HG03060 (cell line): ENCODE results near the gene CNPY2.
"Not testable (repeated sequence)": the region's sequence is repeated elsewhere in the genome, so short reads cannot be mapped to it uniquely, and the experiment has no call there.

Source experiments
- ATAC-seq: cut with Tn5 transposase; IDR thresholded peaks from one replicate; pipeline ENCODE4 v1.9.1; 2021; ENCODE audit warnings: low read depth, moderate number of reproducible peaks; ENCODE audit not compliant: unreplicated experiment

The CNPY2 gene

DNA sequence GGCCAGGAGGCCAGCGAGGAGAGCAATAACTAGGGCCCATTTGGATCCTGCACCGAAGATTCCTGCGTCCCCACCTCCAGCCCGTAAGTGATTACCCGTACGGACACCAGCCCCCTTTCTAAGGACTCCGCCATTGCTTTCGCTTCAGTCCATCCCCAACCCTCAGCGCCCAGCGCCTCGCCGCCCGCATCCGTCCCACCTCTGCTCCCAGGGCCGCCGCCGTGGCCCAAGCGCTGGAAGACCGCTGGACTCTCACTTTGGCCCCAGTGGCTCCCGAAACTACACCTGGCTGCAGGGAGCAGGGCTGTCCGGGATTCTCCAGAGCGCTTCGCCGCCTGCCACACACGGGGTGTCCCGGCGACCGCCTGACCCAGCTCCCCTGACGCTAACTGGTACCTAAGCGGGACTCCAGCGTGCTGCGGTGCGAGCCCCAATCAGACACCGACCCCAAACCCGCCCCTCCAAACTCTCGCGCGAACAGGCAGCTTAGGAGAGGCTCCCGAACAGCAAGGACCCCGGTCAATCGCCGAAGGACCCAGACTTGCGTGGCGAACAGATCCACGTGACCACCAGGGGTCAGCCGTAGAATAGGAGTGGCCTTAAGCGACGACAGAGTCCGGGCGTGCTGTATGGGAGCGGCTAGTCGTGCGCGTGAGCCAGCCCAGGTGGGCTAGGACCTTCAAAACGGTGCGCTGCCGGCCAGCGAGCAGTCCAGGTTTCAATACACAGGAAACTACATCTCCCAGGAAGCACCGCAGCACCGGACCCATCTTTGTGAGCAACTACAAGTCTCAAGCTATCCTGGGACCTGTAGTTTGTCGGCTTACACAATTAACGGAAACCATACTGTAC lies at the start of gene CNPY2:
CNPY2 (minus strand) TSS at position 367 of the 852 bp plus-strand sequence. CDS start 771 bp downstream, outside the sequence.
- ATAC-seq, result peak; percentile 82

DNA sequence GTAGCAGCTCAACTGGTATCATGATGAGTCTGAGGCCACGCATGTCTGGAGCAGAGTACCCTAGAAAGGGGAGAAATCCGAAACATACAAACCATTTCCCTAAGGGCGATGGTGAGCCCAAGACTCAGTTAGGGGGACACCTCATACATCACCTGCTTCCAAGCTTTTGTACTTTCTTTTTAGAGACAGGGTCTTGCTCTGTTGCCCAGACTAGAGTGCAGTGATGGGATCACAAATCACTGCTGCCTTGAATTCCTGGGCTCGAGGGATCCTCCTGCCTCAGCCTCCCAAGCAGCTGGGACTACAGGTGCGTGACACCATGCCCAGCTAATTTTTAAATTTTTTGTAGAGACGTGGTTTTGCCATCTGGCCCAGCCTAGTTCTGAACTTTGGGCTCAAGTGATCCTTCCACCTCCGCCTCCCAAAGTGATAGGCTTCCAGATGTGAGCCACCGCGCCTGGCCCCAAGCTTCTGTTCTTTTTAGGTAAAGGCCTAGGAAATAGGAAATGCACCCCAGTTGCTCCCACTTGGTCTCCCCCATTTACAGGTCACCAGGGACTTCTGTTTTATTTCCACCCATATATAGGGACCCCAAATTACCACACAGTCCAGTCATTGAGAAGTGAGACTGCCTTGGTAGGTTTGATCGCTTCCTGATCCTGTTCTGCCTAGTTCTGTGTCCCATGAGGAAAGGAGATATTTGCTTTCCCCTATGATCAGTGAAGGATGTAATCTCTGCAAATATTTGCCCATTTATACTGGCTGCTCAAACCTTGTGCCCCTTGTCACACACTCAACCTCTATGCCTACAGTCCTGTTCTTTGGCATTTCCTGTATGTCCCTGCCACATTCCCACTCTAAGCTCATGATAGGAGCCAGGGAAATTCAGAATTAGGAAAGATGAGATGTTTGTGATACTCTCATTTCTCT lies 46.6 kb upstream of the CNPY2 start, which contains the start of gene APOF:
APOF (minus strand) TSS at position 728 of the 930 bp plus-strand sequence; CDS start at position 616, 112 bp downstream.
- ATAC-seq, result no peak

DNA sequence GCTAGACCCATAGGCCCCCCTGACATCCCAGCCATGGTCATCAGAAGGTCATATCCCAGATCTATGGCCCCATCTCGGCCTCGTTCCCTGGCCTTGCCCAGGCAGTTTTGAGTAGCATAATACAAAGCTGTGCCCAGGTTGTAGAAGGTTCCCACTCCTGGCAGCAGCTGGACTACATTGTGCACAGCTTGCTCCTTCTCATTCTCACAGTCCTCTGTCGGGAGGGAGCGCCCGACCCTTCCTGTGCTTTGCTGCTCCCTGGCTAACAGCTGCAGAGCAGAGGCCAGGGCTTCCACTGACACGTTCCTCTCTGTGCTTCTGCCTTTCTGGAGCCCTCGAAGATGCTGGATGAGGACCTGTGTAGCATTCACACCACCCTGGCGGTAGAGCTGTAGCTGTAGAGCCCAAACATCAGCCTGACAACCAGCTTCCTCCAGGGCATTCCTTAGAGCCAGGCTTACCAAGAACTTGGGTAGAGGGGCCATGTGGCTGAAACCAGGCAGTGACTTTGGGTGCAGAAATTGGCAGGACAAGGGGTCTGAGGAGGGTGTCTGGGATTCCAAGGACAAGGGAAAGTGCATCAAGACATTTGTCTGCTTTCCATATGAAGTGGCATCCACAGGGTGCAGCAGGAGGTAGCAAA lies 45.8 kb upstream of the CNPY2 start:
- no peak for ATAC-seq

DNA sequence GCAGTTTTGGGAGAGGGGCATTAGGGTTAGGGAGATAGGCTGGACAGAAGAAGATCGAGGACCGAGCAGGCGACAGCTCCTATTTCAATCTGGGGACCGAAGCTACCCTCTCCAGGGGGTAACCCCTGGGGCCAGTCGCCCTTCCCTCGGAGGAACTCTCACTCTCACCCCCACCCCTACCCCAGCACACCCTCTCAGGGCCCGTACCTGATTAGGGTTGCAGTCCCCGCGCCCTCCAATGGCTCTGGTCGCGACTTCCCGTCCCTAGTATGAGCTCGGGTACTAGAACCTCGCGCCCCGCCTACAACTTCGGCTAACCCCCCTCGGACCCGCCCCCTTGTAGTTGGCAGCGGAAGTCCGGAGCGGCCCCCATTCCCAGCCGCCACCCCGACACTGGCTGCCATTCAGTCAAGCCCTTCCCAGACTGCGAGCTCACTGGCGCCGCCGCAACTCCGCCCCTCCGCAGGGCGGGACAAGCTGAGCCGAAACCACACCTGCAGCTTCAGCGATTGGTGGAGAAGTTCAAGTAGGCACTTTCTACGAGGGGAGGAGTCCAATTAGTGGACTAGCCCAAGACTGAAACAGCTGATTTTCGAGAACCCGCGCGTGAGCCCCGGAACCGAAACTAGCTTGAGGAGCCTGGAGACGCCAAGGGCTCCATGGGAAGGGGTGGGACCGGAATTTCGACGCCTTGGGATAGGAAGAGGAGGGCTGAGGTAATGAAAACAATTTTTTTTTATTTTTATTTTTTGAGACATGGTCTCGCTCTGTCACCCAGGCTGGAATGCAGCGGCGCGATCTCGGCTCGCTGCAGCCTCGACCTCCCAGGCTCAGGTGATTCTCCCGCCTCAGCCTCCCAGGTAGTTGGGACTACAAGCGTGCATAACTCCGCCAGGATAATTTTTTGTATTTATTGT lies 44.3 kb upstream of the CNPY2 start, which contains the start of gene STAT2:
STAT2 (minus strand) TSS at position 257 of the 917 bp plus-strand sequence. CDS start 3,536 bp downstream, outside the sequence.
- peak; percentile 95 for ATAC-seq

DNA sequence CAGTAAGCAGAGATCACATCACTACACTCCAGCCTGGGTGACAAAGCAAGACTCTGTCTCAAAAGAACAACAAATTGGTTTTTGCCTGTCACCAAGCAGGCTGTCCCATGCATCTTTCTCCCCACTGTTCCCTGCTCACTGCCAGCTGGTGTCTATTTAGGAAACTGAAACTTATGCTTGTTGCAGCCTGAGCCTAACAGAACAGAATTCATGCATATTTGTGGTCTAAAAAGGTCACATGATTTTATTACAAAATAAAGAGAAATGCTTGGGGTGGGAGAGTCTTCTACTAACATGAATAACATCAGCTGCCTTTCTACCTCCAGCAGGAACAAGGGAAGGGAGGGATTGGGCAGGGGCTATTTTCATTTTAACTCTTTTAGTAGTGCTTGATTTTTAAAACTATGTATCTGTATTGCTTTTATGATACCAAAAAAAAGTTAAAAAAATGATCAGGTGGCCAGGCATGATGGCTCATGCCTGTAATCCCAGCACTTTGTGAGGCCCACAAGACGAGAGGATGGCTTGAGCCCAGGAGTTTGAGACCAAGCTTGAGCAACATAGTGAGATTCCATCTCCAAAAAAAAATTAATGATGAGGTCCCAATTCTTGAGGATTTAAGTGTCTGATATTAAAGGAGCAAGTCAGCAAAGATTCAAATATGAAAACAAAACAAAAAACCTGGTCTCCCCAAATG lies 43.2 kb upstream of the CNPY2 start:
- no peak for ATAC-seq

DNA sequence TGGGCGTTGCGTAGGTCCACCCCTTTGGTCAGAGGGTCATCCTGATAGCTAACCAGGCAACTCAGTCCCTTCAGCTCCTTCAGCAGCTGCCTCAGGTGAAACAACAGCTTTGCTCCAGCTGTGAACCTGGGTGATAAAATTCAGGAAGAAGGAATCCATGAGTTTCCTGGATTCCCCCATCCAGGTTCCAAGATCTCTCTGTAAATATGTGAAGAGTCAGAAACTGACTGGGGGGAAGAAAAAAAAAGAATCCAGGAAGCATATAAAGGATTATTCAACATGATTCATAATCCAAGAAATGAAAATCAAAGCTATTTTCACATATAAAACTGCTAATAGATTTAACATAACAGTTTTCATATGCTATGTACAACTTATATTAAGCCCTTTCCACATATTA lies 35.5 kb upstream of the CNPY2 start:
- no peak for ATAC-seq

DNA sequence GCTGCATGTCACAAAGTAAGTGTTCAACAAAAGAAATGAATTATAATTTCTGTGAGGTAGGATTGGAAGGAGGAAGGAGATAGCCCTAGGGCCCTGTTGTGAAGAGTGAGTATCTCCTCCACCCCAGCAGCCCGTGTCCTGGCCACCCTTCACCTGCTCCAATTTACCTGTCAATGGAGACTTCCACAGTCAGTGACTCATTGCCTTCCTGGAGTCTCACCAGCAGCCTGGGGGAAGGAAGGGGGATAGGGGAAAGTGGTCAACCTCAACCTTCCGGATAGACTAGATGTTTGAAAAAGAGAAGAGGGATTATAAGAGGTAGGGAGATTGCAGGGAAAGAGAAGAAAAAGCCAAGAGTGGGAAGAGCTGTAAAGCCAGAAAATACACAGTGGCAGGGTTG lies 34.9 kb upstream of the CNPY2 start:
- ATAC-seq, result no peak

DNA sequence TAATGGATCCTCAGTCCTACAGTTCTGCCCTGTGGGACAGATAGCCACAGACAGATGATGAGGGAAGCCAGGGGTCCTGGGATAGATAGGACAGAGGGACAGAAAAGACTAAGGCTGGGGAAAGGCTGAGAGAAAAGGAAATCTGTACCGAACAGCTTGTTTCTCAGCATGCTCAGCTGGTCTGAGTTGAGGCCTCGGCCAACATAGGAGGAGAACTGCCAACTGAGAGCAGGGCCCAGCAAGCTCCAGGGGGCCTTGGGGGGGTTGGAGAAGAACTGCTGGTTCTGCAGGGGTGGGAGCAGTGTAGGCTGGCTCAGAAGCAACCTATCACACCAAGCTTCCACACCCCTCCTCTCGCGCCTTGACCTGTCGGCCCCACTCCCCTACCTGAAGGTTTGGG lies 33.0 kb upstream of the CNPY2 start:
- no peak for ATAC-seq

DNA sequence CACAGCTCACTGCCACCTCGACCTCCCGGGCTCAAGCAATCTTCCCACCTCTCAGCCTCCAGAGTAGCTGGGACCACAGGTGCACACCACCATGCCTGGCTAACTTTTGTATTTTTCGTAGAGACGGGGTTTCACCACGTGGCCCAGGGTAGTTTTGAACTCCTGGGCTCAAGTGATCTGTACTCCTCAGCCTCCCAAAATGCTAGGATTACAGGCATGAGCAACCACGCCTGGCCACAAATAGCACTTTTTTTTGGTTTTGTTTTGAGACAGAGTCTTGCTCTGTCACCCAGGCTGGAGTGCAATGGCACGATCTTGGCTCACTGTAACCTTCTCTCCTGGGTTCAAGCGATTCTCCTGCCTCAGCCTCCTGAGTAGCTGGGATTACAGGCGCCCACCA lies 31.5 kb upstream of the CNPY2 start:
- not testable (repeated sequence) for ATAC-seq

DNA sequence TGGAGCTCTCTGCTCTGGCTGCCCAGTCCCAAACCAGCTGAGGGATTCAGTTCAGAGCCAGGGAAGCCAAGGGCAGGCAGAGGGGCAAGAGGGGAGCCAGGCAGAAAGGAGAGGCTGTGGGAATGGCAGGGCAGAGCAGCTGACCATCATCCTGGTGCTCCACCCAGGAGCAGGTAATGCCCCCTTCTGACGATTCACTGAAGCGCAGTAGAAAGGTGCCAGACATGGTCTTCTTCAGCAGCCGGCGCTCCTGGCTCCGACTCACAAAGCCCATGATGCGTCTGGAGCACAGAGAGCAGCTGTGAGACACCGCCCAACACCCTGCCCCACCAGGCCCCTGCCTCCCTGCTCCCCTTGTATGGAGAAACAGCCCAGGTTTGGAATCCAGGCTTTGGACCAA lies 30.9 kb upstream of the CNPY2 start:
- ATAC-seq, result no peak

DNA sequence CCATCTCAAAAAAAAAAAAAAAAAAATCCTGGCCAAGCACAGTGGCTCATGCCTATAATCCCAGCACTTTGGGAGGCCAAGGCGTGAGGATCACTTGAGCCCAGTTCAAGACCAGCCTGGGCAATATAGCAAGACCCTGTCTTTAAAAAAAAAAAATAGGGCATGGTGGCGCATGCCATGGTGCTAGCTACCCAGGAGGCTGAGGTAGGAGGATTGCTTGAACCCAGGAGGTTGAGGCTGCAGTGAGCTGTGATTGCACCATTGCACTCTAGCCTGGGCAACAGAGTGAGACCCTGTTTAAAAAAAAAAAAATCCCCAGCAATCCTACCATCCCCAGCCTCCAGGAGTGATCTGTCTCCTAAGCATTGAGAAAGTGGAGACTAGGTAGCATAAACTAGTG lies 26.5 kb upstream of the CNPY2 start:
- not testable (repeated sequence) for ATAC-seq

DNA sequence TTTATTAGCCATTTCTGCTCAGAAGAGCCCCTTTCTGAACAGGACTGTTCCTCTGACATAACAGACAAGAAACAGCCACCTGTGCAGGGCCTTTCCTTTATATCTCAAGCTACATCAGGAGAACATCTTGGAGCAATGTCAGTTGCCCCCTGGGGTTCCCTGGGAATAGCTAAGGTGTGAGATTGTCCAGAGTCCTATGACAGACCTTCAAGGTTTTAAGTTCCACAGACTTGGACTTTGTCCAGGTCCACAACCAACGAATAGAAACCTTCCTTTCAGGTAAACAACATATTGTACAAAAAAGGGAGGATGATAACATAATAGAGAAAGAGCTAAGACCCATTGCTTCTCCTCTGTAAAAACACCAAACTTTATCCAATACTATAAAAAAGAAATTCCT lies 25.8 kb upstream of the CNPY2 start:
- no peak for ATAC-seq

DNA sequence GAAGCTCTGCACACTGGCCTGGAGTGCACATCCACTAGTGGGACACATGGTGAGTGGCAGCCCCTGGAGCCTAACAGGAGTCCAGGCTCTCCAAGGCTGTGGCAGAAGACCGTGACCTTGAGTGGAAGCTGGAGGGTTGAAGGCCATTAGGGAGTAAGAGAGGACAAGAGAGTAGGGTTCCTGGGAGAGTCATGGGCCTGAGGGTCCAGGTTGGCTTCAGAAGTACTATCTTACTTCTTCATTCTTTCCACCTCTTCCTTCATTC lies 23.3 kb upstream of the CNPY2 start:
- no peak for ATAC-seq

DNA sequence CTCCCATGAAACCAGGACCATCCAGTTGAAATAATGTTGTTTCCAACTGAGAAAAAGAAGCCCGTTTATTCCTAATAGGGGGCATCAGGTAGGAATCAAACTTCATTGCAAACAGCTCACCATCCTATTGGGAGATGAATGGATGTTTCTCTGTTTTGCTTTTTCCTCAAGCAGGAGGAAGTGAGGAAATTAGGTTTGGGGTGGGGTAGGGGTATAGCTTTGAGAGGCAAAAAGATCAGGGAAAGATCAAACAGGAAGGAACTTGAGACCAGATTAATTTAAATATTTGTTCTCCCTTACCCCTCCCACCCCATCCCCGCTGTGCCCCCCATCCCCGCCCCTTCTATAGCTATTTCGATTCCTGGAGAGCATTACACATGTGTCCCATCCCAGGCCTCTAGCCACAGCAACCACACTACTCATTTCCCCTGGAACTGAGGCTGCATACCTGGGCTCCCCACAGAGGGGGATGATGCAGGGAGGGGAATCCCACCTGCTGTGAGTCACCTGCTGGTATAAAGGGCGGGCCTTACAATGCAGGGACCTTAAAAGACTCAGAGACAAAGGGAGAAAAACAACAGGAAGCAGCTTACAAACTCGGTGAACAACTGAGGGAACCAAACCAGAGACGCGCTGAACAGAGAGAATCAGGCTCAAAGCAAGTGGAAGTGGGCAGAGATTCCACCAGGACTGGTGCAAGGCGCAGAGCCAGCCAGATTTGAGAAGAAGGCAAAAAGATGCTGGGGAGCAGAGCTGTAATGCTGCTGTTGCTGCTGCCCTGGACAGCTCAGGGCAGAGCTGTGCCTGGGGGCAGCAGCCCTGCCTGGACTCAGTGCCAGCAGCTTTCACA lies 22.7 kb upstream of the CNPY2 start, which contains the start of gene IL23A:
IL23A (plus strand) TSS at position 577 of the 850 bp plus-strand sequence; CDS start at position 738, 161 bp downstream.
- ATAC-seq, result no peak

DNA sequence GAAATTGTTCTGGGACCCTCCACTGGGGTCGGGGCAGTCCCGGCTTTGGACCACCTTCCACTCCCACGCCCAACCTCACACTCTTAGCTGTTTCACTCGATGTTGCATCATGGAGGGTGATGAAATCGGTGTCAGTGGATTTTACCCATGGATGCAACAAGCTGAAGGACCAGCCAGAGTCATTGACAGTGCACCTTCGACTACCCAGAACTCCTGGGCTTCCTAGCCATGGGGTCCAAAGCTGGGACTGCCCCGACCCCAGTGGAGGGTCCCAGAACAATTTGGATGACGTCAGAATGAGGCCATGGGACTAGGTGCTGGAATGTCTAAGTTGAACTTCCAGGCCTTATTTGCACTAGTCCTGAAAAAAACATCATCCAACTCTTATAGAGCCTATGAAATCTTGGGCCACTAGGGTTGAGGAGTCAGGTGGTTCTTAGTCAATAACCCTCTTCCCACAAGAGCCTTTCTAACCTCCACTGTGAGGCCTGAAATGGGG lies 22.0 kb upstream of the CNPY2 start:
- ATAC-seq, result no peak

DNA sequence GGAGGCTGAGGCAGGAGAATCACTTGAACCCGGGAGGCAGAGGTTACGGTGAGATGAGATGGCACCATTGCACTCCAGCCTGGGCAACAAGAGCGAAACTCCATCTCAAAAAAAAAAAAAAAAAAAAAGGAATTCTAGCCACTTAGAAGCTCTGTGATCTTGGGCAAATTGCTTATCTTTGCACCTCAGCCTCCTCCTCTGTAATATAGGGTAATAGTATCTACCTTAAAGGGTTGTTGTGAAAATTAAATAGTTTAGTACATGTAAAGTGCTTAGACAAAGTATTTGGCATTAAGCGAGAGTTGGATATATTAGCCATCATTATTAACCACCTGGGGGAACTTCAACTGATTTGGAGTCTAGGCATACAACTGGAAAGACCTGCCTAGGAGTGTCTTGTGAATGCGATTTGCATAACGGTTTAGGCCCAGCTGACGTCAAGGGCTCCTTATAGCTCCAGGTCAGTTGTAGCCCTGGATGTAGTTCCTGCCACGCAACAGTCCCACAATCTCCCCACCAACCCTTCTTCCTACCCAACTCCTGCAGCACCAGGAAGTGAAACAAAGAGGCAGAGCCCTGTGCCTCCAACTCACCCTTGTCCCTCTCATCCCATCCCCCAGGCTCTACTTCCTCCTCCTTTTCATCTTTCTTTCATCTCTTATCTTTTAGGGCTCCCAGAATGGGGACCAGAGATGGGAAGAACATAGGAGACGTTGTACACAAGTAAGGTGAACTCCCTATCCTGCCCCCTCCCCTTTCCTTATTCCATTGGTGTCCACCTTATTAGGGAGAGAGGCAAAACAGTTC lies 20.8 kb upstream of the CNPY2 start:
- no peak for ATAC-seq

DNA sequence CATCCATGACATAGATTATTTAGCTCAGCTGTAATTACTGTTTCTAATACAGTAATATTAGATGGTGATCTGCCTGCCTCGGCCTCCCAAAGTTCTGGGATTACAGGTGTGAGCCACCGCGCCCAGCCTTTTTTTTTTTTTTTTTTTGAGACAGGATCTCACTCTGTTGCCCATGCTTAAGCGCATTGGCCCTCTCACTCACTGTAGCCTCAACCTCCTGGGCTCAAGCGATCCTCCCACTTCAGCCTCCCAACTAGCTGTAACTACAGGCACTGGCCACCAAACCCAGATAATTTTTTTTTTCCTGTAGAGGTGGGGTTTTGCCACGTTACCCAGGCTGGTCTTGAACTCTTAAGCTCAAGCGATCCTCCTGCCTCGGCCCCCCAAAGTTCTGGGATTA lies 19.7 kb upstream of the CNPY2 start:
- not testable (repeated sequence) for ATAC-seq
